Activated T-helper 1 cell treated with anti-CD3 and anti-CD28 coated beads, Interleukin-2, amount 50 U/mL, for 16 hours (primary cell): ENCODE results near the gene DNAH17.

ENCODE experiments used
- DNase-seq, 2 donors: peaks; one replicate each; pipeline ENCODE4 v3.0.0-alpha.2; 2020; ENCODE audit warnings: low read depth in 1 of 2, low spot score in 1 of 2

Gene DNAH17

DNA sequence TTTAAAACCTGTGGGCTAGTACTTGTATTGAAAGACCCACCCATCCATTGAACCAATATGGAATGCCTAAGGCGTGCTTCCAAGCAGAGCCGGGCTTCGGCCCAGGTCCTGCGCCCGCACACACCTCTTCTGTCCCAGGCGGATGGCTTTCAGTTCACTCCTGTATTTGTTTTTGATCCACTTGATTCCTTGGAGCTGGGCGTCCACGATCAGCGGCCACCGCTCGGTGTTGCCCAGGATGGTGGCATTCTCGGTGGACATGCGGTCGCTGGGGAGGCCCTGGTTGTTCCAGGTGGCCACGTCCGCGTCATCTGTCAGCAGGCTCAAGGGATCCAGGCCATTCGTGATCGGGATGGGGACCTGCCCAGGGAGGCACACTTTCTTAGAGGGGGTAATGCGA, 122.8 kb downstream of the DNAH17 start:
- DNase-seq, result no peak

DNA sequence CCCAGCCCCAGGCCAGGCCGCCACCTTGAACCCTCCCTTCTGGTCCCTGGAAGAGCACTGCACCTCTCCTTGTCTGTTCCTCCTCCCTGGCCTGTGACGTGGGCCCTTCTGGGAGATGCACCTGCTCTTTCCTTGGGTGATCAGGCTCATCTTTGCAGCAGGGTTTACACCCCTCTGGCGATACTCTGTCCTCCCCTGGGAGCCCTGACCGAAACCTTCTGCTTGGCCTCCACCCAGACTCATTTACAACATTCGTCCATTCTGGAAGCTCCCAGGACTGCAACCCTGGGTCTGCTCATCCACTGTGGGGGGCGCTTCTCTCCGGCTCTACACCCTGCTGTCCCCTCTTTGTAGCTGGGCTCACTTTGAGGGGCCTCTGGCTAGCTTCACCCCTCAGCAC, 125.4 kb downstream of the DNAH17 start:
- DNase-seq, result no peak

DNA sequence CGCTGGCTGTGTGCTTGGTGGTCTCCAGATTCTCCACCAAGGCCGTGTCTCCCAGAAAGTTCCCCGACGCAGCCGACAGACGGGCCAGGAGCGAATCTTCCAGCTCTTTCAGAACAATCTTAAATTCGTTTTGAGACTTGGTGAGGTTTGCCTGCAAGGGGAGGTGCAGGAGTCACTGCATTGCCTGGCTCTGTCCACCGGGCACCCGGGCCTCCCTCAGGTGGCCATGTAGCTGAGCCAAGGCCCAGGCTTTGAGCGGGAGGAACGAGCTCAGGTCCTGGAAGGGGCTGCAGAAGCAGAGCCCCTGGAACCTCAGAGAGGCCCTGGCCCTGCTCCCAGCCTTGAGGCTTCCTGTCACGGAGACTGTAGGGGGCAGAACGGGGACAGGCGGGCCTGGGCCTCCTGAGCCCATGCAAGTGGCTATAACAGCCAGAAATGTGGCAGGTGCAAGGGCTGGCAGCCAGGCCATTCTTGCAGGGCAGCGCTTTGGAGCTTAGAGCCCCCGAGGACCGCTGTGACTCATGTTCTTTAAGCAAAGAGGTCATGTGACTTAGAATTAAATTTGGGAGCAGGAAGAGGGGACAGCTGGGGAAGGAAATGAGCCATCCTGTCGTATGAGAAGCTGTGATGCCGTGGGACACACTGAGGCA, 126.4 kb downstream of the DNAH17 start:
- DNase-seq, result no peak

- DNase-seq, result no peak
These were observed 127.1 kb downstream of the DNAH17 start for GRCh38 chr17:78449983-78450595.

GRCh38 chr17:78448356-78448993, 128.7 kb downstream of the DNAH17 start:
- no peak for DNase-seq

DNA sequence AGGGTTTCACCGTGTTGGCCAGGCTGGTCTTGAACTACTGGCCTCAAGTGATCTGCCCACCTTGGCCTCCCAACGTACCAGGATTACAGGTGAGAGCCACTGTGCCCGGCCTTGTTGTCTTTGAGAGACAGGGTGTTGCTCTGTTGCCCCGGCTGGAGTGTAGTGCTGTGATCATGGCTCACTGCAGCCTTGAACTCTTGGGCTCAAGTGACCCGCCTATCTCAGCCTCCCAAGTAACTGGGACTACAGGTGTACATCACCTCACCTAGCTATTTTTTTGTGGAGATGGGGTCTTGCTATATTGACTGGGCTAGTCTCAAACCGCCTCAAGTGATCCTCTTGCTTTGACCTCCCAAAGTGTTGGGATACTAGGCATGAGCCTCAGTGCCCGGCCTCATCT, 130.4 kb downstream of the DNAH17 start:
- DNase-seq, result no peak

DNA sequence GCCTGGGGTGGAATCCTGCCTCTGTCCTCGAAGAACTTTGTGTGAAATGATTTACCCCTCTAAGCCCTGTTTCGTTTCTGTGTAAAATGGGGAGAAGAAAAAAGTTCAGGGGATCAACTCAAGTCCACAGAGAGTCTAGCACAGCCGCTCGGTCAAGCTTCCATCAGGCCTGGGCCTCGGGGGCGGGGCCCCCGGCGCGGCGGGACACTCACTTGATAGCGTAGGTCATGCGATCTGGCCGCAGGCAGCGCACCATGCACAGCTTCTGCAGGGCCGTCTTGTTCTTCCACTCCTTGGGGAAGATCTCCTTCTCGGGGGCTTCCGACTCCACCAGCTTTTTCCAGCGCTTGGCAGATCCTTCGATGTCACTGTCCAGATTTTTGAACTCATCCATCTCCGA, 132.8 kb downstream of the DNAH17 start:
- DNase-seq, result no peak

GRCh38 chr17:78442648-78443218, 134.5 kb downstream of the DNAH17 start:
- no peak for DNase-seq

DNA sequence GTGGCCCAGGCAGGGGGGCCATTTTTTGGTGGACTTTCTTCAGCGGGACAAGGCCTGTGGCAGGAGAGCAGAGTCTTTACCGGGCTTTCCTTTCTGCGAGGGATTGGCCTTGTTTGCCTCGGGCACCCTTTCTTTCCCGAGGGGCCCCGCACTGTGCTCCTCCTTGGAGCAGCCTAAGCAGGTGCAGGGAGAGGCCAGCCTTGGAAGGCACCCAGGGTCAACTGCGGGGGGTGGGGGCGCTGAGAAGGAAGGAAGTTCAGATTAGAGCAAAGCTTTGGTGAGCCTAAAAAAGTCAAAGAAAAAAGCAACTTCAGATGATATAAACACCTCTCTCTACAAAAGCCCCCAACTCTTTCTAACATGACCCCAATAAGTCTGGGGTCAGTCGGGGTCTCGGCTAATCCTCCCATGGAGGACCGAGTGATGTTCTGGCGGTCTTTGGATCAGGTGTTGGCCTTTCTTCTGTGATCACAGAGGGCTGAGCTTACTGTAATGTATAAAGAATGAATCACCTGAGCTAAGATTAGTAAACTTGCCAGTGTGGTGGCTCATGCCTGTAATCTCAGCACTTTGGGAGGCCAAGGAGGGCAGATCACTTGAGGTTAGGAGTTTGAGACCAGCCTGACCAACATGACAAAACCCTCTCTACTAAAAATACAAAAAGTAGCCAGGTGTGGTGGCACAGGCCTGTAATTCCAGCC, 135.8 kb downstream of the DNAH17 start:
- no peak for DNase-seq

GRCh38 chr17:78438694-78439325, 138.4 kb downstream of the DNAH17 start:
- no peak for DNase-seq

DNA sequence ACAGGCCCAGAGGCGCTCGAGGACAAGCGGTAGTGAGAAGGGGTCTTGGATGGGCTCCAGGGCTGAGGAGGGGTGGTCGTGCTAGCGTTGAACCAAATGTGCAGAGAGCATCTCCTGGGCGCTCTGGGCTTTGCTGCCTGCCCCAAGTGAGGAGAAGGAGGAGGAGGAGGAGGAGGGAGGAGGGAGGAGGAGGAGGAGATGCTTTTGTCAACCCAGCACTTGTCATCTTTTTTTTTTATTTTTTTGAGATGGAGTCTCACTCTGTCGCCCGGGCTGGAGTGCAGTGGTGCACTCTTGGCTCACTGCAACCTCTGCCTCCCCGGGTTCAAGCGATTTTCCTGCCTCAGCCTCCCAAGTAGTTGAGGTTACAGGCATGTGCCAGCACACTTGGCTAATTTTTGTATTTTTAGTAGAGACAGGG, 138.9 kb downstream of the DNAH17 start:
- DNase-seq, result no peak

GRCh38 chr17:78437508-78438169, 139.6 kb downstream of the DNAH17 start:
- DNase-seq, result no peak

GRCh38 chr17:78435330-78436005, 141.7 kb downstream of the DNAH17 start:
- DNase-seq, result no peak

- no peak for DNase-seq
These were observed 142.5 kb downstream of the DNAH17 start for GRCh38 chr17:78434455-78435329.

- DNase-seq, result no peak
These were observed 143.3 kb downstream of the DNAH17 start for GRCh38 chr17:78433780-78434335.

- no peak for DNase-seq
These were observed 144.0 kb downstream of the DNAH17 start for GRCh38 chr17:78433013-78433727.

DNA sequence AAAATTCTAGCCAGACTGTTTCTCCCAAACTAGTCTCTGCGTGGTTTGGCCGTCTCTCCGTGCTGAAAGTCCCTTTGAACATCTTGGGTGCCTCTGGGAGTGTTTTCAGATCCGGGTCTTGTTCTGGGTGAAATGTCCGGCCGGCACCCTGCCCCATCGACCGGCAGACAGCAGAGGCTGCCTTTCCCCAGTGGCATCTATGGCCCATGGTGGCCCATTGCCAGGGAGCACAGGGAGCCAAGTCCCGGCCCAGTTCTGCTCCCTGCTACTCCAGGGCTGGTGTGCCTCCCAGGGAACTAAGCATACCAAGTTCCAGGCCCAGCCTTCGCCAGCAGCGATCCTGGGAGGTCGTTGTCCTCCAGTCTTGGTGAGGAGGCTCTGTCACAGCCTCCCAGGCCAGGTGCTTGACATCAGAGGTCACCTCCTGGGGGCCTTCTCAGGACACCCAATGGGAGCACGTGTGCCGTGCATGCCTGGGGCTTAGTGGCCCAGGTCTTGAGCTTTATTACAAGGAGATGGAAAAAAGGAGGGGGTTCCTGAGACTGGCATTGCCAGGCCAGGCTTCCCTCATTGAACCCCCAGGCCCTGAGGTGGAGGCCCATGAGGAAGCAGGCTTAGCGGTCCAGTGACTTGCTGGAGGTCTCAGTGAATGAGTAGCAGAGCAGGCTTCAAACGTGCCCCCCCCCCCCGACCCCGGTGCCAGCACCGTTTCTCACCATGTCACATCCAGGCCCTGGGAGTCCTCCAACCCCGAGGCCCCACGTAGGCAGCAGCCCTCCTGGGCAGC, 144.8 kb downstream of the DNAH17 start:
- DNase-seq, result no peak

- DNase-seq, result no peak
These were observed 145.6 kb downstream of the DNAH17 start for GRCh38 chr17:78431692-78431958.
